GM18498 (cell line): ENCODE results near the gene GNB1L.

ENCODE experiments used
- ATAC-seq: cut with Tn5 transposase; IDR thresholded peaks from one replicate; pipeline ENCODE4 v1.9.1; 2021; ENCODE audit warnings: mild to moderate bottlenecking, moderate library complexity; ENCODE audit not compliant: unreplicated experiment

GNB1L gene

DNA sequence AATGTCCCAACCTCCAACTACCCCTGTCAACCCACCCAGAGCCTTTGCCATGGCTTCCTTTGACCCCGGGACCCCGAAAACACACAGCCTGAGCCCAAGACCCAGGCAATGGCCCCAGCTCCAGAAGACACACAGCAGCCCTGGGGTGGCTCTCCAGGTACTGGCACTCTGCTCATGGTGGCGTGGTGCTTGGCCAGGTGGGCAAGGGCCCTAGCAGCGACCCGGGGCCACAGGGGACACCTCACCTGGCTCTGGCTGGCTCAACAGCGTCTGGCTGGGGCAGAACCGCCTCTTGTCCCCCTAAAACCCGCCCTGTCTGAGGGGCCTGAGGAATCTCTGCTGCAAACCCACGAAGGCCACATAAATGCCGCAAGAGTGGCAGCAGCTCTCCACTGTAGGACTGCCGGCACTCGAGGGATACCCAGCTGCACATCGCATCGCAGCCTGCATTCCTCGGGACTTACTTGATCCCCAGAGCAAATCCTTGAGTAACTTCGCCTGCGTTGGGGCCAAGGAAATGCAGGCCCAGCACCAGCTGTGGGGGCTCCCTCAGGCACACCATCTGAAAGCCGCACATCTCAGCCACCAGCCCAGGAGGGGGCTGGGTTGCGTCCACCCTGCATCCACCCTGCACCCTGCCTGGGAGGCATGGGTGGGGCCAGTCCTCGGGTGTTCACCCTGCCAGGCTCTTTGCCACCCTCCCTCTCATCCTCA, 23.1 kb upstream of the GNB1L start:
- ATAC-seq = no peak

- no peak for ATAC-seq
Measured at GRCh38 chr22:19876941-19877625, 22.4 kb upstream of the GNB1L start.

GRCh38 chr22:19876314-19876940, 21.8 kb upstream of the GNB1L start:
- ATAC-seq = no peak

DNA sequence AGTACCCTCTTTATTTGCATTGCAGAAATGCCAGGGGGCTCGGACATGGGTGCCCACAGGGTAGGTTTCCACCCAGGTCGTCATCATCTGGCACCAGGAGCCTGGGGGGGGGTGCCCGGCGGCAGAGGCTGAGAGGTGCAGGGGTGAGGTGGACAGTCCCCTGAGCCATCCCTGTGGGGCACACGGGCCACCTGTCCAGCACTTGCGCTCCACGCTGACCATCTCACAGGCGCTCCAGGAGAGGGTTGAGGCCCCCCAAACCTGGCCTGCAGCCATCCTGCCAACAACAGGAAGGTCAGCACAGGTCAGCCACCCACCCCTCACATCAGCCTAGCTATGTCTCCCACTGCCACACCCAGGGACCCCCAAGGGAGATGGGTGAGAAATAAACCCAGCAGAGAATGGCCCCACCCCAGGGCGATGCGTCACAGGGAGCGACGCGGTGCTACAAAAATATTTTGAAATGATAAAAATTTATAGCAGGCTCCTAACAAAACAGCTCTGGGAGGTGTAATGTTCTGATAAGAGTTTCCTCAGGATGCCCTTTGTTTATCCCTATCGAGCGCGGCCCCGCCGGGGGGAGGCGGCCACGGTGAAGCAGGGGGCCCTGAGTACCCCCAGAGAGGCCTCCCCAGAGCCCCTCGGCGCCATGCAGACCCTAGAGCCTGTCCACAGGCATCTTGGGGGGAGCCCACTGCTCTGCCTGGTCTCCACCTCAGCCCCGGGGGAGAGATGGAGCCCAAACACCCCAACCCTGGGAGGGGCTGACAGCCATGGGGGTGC, 21.0 kb upstream of the GNB1L start:
- ATAC-seq = no peak

- ATAC-seq = no peak
Measured at GRCh38 chr22:19875061-19875530, 20.4 kb upstream of the GNB1L start.

DNA sequence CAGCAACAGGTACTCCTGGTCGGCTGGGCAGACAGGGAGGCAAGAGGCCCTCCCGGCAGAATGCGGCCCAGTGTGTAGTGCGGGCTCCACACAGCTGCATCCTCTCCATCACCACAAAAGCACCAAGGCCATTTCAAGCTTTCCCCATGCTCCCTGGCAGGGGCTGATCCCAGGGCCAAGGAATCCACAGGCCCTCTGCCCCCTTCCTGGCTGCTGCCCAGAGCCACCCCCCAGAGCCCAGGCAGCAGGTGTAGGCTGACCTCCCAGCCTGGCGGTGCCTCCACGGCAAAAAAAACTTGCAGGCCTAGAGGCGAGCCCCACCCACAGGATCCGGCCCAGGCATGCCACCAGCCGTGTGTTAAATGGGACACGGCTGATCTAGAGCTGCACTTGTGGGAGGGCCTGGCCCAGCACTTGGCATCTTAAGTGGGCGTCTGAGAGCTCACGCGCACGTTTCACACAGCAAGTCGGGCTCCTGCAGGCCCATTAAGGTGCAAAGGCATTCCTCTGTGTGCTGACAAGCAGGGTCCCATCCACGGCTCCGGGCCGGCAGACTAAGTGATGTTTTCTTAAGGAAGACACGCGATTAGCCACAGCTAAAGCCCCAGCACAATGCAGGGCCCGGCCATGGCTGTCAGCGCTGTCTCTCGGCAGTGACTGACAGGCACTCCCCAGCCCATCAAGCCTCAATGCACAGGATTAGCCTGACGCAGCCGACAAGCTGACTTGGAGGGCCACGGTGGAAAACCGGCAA, 19.8 kb upstream of the GNB1L start:
- ATAC-seq = no peak

- no peak for ATAC-seq
Measured at GRCh38 chr22:19873960-19874306, 19.3 kb upstream of the GNB1L start.

- no peak for ATAC-seq
Measured at GRCh38 chr22:19873138-19873959, 18.7 kb upstream of the GNB1L start.

GRCh38 chr22:19872779-19873137, 18.1 kb upstream of the GNB1L start:
- no peak for ATAC-seq

- no peak for ATAC-seq
Measured at GRCh38 chr22:19871845-19872778, 17.4 kb upstream of the GNB1L start.

DNA sequence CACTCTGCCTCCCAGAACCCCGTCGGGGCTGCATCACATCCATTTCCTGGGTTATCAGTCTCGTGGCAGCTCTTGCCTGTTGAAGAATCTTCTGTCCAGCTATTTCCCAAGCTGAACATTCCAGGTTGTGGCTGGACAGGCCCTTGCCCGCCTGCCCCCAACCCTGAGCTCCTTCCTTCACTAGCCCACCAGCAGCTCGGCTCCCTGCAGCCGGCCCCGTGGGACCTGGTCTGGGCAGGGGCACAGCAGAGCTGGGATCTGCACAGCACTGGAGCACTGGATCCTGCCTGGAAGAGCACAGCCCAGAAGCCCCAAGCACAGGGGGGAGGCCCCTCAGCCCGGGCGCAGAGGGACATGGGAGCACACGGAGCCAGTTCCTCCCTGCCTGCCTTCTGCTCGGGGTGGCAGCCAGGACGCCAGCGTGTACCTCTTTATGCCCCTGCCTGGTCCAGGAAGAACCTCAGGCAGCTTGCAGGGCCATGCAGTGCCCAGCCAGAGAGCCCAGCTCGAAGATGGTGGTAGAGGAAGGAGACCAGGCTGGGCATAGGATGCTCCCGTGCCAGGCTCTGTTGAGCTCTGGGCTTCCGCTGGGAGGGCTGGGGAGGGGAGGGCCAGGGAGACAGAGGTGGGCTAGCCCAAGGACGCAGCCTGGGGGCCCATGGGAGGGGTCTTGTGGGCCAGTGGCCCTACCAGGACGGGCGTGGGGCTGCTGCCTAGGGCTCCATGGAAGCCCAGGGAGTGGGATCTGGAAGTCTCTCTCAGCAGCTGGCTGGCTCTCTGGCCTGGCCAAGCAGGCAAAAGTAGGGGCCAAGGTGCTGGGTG, 16.6 kb upstream of the GNB1L start:
- ATAC-seq = no peak

GRCh38 chr22:19870153-19871022, 15.7 kb upstream of the GNB1L start:
- ATAC-seq = no peak

DNA sequence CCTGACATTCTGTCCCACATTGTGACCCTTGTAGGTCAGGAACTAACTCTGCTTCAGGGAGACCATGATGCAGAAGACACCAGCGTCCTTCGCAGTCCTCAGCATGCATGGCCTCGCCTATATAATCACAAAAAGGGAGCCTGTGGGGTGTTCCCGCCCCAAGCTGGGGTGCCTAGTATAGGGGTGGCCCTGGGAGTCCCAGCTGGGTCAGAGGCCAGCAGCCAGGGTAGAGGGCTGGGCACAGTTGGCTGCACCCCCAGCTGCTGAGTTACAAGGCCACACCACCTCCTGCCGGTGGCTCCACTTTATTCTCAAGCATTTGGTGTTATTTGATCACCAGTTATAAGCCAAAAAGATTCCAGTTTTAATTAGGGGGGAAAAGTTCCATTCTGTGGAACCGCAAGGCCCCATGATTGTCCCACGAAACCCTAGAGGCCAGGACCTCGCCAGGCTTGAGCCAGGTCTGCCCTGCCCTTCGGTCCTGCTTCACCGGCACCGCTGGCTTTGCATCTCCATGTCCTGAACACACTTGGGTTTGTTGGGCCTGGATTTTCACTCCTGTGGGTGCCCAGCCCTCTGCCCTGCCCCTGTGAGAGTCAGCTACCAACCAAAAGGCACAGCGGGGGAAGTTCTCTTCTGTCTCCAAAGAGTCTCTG, 15.0 kb upstream of the GNB1L start:
- ATAC-seq = no peak

DNA sequence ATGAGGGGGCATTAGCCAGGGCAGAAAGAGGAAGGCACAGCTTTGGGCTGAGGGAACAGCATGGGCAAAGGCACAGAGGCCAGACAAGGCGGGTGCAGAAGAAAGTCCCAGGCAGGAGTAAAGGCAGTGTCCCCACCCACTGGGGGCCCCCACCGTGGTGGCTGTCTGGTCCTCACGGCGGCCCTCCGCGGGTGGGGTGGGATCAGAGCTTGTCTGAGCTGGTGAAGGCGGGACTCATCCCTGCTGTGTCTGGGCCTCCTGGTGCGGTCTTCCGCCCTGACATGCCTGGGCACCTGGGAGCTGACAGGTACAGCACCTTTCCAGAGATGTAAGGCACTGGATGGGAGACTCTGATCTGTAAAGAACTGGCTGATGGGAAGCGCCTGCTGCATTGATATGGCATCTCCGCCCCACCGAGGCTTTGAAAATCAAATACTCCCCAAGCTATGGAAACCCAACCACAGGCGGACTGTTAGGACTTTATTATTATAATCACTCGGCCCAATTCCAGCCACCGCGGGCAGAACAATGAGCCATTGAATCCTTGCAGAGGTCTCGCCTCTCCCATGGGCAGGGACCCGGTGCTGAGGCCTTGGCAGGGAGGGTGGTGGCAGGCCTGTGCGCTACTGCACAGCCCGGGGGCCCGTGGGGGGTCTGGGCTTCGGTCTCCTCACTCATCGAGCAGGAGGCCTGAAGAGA, 14.2 kb upstream of the GNB1L start:
- ATAC-seq = no peak

GRCh38 chr22:19868333-19868732, 13.7 kb upstream of the GNB1L start:
- ATAC-seq = no peak

DNA sequence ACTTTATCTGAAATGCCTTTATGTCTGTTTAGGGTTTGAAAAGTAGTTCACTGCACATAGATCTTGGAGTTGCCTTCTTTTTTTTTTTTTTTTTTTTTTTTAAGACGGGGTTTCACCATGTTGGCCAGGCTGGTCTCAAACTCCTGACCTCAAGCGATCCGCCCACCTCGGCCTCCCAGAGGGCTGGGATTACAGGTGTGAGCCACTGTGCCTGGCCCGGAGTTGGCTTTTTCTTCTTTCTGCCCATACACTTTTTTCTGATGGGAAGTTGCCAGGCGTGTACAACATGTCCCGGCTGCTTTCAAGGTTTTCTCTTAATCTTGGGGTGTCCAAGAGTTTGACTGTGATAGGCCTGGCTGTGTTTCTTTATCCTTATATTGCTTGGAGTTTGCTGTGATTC, 12.9 kb upstream of the GNB1L start:
- ATAC-seq = no peak
